Activated T-helper 2 cell treated with anti-CD3 and anti-CD28 coated beads, Interferon-gamma antibody, Interleukin-2, Interleukin-4, amounts not matched to agents 10 μg/mL and 5 μg/mL and 100 μg/mL, durations not matched to agents 14 hours and 24 hours and 36 hours (primary cell): ENCODE results near the gene SPTB. TPM values are rescaled to one million over a fixed set of nuclear protein-coding genes. Genes with fewer than 3 reads are reported as not detected.

Source experiments
- DNase-seq: peaks from one replicate; pipeline ENCODE4 v3.0.0; 2021; ENCODE audit warnings: low spot score
- H3K27ac Mint-ChIP-seq: one replicate; pipeline ENCODE4 v1.8.0; 2021; ENCODE audit warnings: mixed read lengths
- H3K27me3 Mint-ChIP-seq: one replicate; pipeline ENCODE4 v1.8.0; 2021; ENCODE audit warnings: low read depth, mixed read lengths
- H3K36me3 Mint-ChIP-seq: one replicate; pipeline ENCODE4 v1.8.0; 2021; ENCODE audit warnings: low read depth, mixed read lengths
- H3K4me1 Mint-ChIP-seq: one replicate; pipeline ENCODE4 v1.8.0; 2021; ENCODE audit warnings: low read depth, mixed read lengths
- H3K4me3 Mint-ChIP-seq: one replicate; pipeline ENCODE4 v1.8.0; 2021; ENCODE audit warnings: low read depth, mild to moderate bottlenecking, moderate library complexity, mixed read lengths
- H3K9me3 Mint-ChIP-seq: one replicate; pipeline ENCODE4 v1.8.0; 2021; ENCODE audit warnings: mixed read lengths
- intact Hi-C: fragments of 100-400 bp; cut with micrococcal nuclease; formaldehyde crosslinking; loops from one replicate; pipeline ENCODE4 v1.15.1; 2023
- total RNA-seq: library from RNA; stranded (reverse); gene quantifications from 2 replicates; pipeline ENCODE4 v1.2.3, GENCODE V29; 2022

The SPTB gene
- total RNA-seq, 1 donor from 2014 or later = 0.05 TPM

GRCh38 chr14:64769096-64770020 lies 110.3 kb downstream of the SPTB start:
- no peaks in the 10 kb centered on the region for H3K9me3 Mint-ChIP-seq
- H3K4me3 Mint-ChIP-seq = no peak overlapping the region

GRCh38 chr14:64768401-64769095 lies 111.2 kb downstream of the SPTB start:
- H3K27ac Mint-ChIP-seq = no peak overlapping the region
- no peaks in the 10 kb centered on the region for H3K9me3 Mint-ChIP-seq
- H3K4me3 Mint-ChIP-seq = no peak overlapping the region
- no peaks in the 10 kb centered on the region for H3K36me3 Mint-ChIP-seq
- H3K27me3 Mint-ChIP-seq = no peaks in the 10 kb centered on the region
- H3K4me1 Mint-ChIP-seq = peaks cover 12% of the 10 kb centered on the region
- DNase-seq = no peak
- intact Hi-C loops = no loop called here

More at GRCh38 chr14:64769096-64770020, 110.3 kb downstream of the SPTB start:
- intact Hi-C loops = no loop called here
- no peak for DNase-seq
- no peaks in the 10 kb centered on the region for H3K27me3 Mint-ChIP-seq
- H3K27ac Mint-ChIP-seq = no peak overlapping the region
- H3K4me1 Mint-ChIP-seq = peaks cover 8% of the 10 kb centered on the region
- no peaks in the 10 kb centered on the region for H3K36me3 Mint-ChIP-seq

DNA sequence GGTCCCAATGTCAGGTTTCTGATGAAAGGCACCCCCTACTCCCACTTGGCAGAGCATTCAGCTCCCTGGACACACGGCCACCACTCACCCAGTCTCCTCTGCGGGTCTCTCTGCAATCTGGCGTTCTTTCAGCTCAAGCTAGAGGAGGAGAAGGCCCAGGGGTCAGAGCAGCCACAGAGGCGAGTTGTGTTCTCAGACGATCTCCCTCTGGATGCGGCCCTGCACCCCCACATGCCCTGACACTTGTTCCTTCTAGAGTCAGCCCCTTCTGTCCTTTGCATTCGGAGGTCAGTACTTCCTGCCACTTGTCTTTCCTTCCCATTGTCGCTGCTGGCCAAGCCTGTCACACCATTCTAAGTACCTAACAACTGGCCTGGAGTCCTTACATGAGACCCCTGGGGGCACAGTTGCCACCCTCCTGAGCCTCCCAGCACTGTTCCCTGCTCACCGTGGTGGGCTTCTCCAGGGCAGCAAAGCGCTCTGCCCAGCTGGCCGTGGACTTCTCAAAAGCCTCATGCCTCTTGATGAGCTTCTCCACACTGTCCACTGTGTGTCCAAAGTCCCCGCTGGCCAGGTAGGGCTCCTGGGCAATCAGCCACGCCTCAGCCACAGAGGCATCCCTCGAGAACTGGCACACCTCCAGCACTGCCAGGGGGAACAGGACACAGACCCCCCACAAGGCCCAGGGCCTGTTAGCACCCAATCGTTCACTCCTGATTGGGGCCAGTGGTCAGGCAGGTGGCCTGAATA lies 112.3 kb downstream of the SPTB start:
- Mint-ChIP-seq H3K36me3 (no peaks in the 10 kb centered on the region), H3K4me3 (no peak overlapping the region), H3K27ac (no peak overlapping the region), H3K4me1 (peaks cover 12% of the 10 kb centered on the region), H3K9me3 (no peaks in the 10 kb centered on the region), H3K27me3 (peaks cover 1% of the 10 kb centered on the region)
- no peak for DNase-seq
- intact Hi-C loops = no loop called here

GRCh38 chr14:64766430-64767151 lies 113.1 kb downstream of the SPTB start:
- H3K9me3 Mint-ChIP-seq = no peaks in the 10 kb centered on the region
- no peak overlapping the region for H3K4me3 Mint-ChIP-seq
- intact Hi-C loops = no loop called here
- H3K27me3 Mint-ChIP-seq = peaks cover 7% of the 10 kb centered on the region
- no peak for DNase-seq
- peaks cover 16% of the 10 kb centered on the region for H3K4me1 Mint-ChIP-seq
- H3K27ac Mint-ChIP-seq = no peak overlapping the region
- H3K36me3 Mint-ChIP-seq = no peaks in the 10 kb centered on the region

- Mint-ChIP-seq H3K9me3 (no peaks in the 10 kb centered on the region), H3K27ac (no peak overlapping the region), H3K27me3 (peaks cover 14% of the 10 kb centered on the region), H3K36me3 (no peaks in the 10 kb centered on the region), H3K4me1 (peaks cover 14% of the 10 kb centered on the region), H3K4me3 (no peak overlapping the region)
- intact Hi-C loops = no loop called here
- no peak for DNase-seq
Measured at GRCh38 chr14:64765740-64766302, 113.9 kb downstream of the SPTB start.

GRCh38 chr14:64764641-64765520 lies 114.8 kb downstream of the SPTB start:
- Mint-ChIP-seq H3K36me3 (no peaks in the 10 kb centered on the region), H3K9me3 (no peaks in the 10 kb centered on the region), H3K27ac (no peak overlapping the region), H3K27me3 (peaks cover 16% of the 10 kb centered on the region), H3K4me1 (peaks cover 14% of the 10 kb centered on the region), H3K4me3 (peak overlapping the region; percentile 10)
- intact Hi-C loops = loop anchor here (1.0 to 5.0 kb wide), 2 partner anchors 94 to 127 kb away; no protein-coding TSS in a partner anchor
- peak; percentile 53 for DNase-seq

DNA sequence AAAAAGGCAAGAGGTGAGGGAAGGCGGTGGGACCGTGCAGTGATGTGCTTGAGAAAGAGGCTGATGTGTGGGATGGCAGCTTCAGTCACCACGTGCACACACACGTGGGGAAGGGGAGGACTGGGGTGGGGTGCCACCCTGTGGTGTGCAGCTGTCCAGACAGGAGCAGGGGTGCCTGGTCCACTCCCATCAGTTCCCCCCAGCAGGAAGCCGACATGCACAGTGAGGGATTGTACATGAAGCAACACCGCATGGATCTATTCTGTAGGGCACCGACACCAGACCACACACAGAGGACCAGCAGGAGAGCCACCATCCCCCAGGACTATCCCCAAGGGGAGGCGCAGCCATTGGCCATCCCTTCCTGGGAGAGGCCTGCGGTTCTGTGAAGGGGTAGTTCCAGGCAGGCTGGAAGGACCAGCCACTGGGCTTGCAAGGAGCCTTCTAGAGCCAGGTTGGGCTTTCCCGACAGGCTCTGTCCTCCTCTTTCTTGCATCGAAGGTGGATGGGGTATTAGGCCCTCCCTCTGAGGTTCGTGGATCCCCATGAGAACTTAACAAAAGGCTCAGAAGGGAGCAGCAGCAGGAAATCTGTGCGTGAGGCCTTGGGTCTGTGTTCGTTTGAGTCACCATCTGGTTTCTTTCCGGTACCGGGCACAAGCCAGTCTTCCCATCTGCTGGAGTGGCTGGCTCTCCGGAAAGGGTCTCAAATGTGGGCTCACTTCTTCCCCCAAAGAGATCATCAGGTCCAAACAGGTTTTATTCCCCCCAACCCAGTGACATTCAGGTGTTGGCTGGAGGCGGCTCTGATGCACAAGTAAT lies 115.7 kb downstream of the SPTB start:
- Mint-ChIP-seq H3K4me1 (peaks cover 14% of the 10 kb centered on the region), H3K4me3 (peak overlapping the region; percentile 10), H3K27me3 (peaks cover 16% of the 10 kb centered on the region), H3K9me3 (no peaks in the 10 kb centered on the region), H3K27ac (no peak overlapping the region), H3K36me3 (no peaks in the 10 kb centered on the region)
- intact Hi-C loops = loop anchor here (1.0 to 5.0 kb wide), 2 partner anchors 93 to 128 kb away; no protein-coding TSS in a partner anchor
- DNase-seq = no peak

DNA sequence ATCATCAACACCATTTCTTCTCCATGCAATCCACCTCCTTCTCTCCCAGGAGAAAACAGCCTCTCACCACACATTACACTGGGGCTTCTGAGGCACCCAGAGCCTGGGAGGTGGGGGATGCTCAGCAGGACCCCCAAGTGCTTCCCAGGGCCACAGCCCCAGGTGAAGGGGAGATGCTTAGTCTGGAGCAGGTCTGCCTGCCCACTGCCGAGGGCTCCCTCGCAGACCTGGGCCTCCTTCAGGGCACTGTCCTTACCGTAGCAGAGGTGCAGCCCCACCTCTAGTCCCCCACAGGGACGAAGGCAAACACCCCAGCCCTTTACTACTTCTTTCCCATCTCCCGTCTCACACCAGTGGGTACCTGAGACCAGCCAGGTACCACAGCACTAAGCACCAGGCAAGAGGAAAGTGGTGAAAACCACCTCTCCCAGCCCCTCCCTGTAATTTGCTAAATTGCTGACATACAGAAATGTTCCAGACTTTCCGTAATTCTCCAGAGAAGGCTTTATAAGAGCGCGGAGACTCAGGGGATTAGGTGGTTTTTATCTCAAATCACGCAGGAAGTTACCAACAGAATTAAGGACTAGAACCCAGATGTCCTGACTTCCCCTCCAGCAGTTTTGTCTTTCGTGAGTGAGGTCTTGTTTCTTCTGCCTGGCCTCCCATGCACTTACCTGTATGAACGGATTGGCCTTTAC lies 116.5 kb downstream of the SPTB start:
- H3K36me3 Mint-ChIP-seq = no peaks in the 10 kb centered on the region
- DNase-seq = no peak
- no peak overlapping the region for H3K4me3 Mint-ChIP-seq
- no peaks in the 10 kb centered on the region for H3K9me3 Mint-ChIP-seq
- H3K27ac Mint-ChIP-seq = no peak overlapping the region
- peaks cover 14% of the 10 kb centered on the region for H3K4me1 Mint-ChIP-seq
- intact Hi-C loops = loop anchor here (5.0 kb wide), 1 partner anchor 129 kb away; no protein-coding TSS in a partner anchor
- H3K27me3 Mint-ChIP-seq = peaks cover 16% of the 10 kb centered on the region

DNA sequence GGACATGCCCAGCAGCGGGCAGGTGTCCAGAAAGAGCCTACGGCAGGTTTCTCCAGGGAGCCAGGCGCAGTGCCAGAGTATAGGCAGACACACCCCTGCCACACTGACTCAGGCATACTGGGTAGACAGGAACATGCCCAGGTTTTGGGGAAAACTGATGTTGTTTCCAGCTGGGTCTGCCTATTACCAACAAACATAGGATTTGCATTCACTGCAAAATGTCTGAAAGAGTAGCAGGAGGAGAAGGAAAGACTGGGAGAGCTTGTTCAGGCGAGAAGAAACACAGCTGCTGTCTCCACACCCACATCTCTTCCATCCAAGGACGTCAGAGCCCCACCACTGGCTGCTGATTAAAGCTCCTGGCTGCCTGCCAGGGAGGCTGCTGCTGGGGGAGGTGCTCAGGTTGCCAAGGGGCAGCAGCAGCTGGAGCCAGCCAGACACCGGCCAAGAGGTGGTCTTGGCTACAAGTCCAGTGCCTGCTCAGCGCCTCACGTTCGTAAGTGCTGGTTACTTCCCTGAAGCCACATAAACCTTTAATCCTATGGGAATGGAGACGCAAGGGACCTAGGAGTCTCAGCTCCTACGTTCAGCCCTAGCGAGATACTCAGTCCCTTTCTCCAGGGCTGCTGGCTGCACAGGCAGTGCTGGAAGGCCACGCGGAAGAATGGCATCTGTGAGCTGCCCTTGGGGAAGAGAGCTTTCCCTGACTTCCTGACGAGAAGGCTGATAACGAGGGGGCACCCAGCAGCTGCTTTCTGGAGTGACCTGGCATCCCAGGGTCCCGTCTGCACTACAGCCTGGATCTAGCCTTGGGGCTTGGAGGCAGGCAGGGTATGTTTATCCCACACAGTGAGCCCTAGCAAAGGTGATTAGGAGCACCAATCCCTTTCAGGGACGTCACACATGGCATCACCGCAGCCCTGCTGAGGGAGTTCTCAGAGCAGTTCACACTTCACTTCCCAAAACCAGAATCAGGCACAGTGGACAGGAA lies 117.4 kb downstream of the SPTB start:
- Mint-ChIP-seq H3K27ac (no peak overlapping the region), H3K27me3 (peaks cover 16% of the 10 kb centered on the region), H3K4me1 (peaks cover 14% of the 10 kb centered on the region), H3K9me3 (no peaks in the 10 kb centered on the region), H3K4me3 (no peak overlapping the region), H3K36me3 (no peaks in the 10 kb centered on the region)
- intact Hi-C loops = loop anchor here (5.0 kb wide), 1 partner anchor 130 kb away; no protein-coding TSS in a partner anchor
- DNase-seq = no peak
